ENCODE results near the gene SLX9. TPM values are rescaled to one million over a fixed set of nuclear protein-coding genes. Genes with fewer than 3 reads are reported as not detected.
"Not testable (repeated sequence)": the region's sequence is repeated elsewhere in the genome, so short reads cannot be mapped to it uniquely, and the experiment has no call there.

The SLX9 gene
- total RNA-seq, 1 donor from 2014 or later = 10.0 TPM

DNA sequence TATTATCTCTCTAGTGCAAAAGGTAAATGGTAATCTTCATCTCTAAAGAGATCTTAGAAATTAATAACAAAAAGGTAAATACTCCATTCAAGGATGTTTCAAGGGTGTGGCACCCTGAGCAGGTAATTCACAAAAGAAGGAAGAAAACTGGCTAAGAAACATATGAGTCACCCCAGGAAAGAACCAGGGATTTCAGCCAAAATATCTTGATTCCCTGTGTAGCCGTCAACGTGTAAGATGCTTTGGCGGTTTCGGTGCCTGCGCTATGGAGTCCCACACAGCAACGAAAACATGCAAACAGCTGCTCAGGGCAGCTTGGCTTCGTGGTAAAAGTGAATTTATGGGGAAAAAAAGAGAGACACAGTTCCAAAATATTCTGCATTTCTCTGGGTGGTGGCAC is 22.9 kb upstream of the SLX9 start:
- DNase-seq = no peak

DNA sequence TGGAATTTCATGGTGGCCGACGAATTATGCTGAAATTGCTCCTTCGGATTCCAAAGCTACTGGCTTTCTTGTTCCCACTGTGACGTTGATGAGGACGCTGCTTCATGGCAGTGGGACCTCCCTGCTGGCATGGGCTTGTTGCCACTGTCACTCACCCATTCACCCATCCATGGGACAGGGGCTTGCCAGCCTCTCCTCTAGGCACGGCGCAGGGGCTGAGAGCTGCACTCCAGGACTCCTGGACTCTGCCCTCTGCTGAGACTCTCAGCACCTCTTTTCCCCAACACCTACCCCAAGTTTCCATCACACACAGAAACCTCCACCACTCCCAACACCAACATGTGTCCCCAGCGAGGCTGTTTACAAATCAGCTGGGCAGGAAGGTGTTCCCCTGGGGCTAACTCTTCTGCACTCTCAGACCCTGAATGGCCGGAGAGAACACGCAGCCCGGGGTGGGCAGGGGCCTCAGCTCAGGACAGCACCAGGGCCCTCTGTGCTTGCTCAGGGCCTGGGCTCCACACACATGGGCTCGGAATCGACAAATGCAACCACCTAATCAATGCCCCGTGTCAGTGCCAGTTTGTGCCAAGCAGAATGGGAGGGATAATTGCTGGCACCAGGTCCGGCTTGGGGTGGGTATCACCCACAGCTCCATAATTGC is 22.3 kb upstream of the SLX9 start:
- DNase-seq = no peak

DNA sequence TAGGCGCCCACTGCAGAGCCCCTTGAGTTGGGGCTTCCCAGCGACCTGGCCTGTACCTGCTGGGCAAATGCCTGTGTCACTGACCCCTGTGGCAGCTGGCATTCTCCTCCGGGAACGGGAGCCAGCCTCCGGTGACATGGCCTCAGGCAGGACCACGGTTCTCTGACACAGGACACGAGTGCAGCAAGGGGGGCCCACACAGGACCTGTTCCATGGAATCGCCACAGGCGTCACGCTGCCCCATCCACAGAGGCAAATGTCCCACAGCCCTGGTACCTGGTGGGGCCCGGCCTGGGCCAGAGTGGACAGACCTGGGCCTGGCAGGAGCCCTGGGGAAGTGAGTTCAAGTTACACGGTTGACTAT is 21.7 kb upstream of the SLX9 start:
- no peak for DNase-seq

DNA sequence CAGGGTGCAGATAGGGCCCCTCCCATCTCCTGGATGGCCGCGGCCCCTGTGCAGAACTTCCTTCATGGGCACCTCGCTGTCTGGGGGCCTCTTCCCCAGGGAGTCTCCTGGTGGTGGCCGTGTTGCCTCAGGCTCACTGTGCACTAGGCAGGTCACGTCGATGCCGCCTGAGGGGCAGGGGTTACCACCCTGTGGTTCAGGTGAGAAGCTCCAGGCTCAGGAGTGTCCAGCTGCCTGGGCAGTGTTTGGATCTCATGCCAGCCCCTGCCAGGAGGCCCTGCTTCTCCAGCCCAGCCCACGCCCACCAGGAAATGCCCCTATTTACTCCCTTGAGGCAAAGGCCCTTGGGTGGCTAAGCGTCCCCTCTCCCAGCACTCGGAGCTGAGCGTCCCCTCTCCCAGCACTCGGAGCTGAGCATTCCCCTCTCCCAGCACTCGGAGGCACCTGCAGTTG is 21.2 kb upstream of the SLX9 start:
- DNase-seq = no peak

DNA sequence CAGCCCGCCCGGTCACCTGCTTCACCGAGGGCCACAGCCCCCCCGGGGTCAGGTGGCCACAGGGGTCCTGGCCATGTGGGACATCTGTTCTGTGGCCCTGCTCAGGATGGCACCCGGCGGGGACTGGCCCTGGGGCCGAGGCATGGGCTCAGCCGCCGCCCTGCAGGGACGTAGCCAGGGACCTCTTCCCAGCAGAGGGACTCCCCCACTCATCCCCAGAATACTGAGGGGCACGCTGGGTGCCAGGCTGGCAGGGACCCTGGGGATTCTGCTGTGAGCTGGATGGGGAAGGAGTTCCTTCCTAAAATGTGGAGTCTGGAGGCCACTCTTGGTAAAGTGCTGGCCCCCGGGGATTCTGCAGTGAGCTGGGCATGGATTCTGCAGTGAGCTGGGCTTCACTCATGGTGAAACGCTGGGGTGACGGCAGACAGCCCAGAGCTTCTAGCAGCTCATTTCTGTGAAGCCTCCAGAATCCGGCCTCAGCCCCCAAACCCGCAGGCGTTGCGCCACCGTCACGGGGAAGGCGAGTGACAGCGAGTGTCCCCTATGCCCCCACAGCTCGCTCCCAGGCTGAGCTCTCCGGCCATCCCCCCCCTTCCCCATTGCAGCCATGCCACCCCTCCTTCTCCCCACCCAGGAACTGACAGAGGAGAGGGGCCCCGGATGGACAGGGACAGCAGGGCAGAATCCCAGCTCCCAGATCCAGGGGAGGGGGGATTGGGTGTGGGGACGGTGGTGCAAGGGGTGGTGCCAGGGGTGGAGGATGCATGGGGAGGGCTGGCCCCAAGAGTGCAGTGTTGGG is 20.5 kb upstream of the SLX9 start:
- DNase-seq = no peak

DNA sequence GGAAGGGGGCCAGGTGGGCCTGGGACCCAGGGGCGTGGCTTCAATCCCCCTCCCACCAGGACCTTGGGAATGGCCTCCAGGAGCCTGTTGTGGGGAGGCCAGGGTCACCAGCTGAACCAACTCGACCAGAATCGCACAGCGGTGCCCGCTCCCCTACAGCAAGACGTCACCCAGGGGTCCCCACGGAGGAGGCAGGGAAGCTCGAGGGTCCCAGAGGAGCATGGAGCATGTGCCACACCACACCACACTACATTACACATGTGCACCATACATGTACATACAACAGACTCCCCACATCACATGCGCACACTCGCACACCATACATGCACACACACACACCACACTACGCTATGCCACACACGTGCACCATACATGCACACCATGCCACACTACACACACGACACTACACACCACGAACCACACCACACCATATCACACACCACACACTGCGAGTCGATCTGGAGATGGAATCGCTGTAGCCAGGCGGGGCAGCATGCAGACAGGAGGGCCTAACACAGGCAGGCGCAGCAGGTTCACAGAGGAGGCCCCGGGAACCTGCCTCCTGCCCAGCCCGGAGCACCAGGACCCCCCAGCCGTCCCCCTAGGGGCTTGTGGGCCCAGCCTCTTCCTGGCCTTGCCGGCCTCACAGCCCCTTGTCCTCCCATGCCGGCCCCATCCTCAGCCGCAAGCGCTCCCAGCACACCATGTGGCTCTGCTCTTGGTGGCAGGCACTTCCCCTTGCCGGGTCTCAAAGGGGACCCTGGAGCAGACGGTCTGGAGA is 19.7 kb upstream of the SLX9 start:
- no peak for DNase-seq

DNA sequence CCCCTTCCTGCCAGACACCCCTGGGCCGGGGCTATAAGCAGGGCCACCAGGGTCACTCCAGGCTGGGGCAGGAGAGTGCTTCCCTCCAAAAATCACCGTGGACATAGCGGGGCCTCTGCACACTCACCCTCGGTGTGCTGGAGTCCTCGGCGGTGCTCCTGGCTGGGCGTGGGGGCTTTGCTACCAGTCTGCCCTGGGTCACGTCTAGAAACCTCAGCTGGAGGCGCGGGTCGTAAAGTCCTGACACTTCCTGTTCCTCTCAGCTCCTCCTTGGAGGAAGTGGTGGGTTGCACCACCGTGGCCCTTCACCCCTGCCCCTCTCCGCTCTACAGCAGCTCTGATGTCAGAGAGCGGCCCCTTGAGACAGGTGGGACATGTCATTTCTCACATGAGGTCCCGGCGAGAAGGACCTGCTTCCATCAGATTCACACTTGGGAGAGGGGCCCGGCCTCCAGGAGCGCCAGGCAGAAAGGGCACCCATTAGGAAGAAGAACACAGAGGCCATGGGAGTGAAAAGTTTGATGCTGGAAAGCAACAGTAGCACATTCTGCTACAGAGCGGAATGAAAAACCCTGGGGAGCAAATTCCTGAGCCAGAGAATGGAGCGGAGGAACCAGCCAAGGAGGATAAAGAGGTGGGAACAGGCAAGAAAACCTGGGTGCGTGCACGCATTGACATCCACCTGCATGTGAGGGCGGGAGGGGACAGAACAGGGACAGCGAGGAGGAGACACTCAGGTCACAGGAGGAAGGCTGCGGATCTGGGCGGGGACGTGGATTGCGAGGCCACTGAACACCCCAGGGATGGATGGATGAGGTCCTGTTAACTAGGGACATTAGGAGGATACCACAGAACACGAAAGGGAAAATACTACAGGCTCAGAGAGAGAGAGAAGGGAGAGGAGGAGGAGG is 18.9 kb upstream of the SLX9 start, which contains the start of gene ITGB2:
TSS of gene ITGB2 (minus strand) at position 206 of the 911 bp plus-strand sequence. CDS start 10,117 bp downstream, outside the sequence.
- no peak for DNase-seq

DNA sequence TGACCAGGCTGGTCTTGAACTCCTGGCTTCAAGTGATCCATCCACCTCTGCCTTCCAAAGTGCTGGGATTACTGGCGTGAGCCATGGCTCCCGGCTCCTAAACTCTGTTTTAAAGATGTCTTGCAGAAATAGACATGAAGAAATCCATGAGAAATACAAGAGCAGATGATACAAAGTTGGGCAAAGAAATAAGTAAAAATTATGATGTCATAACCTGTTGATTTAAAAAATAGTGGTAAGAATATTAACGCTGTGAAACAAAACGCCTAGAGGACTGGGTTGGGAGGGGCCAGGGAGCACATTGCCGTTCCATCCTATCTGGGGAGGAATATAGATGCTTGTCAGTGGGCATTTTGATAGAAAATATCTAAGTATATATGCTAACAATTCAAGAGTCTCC is 17.9 kb upstream of the SLX9 start:
- no peak for DNase-seq

DNA sequence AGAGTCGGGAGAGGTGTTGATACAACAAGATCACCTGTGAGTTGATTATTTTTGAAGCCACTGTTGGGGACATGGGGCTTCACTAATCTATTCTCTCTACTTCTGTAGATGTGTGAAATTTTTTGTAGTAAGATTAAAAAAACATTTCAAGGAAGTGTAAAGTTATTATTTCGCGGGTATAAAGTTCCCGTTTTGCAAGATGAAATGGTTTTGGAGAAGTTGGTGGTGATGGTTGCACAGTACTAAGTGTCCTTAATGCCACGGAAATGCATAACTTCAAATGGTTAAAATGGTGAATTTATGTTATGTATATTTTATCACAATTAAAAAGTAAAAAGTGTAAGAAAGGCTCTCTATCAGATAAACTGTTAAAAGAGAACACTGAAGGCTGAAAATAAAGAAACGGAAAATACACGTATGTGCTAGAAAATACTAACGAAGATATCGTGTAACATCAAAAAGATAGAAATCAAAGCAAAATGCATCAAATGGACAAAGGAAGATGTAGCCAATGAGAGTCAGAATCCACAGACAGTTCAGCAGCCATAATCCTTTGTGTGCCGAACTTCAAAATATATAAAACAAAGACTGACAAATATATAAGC is 16.2 kb upstream of the SLX9 start:
- no peak for DNase-seq

DNA sequence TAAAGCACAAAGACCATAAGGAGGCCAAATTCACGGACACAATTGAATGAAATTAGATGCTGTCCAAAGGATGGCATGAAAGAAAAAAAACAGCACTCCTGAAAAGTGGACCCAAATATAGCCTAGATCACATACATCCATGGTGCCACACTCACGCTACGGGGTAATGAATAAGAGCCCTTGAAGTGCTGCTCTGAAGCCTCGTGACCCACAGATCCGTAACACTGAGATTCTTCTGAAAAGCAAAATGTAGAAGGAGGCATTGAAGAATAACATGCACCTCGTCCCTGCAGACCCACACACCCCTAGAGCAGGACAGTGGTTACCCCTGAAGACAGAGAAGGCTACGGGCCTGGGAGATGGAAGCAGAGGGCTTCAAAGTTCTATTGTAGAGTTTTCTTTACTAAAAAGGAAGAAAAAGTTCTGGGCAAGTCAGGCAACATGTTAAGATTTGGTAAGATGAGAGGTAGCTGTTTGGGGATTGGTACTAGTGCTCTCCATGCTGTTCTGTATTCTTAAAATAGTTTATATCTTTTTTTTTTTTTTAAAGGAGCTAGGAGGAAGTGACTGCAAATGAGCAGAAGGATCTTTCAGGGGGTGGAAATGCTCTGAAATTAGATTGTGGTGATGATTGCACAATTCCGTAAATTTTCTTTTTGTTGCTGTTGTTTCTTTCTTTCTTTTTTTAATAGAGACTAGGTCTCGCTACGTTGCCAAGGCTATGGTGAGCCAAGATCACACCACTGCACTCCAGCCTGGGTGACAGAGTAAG is 15.0 kb upstream of the SLX9 start:
- no peak for DNase-seq

DNA sequence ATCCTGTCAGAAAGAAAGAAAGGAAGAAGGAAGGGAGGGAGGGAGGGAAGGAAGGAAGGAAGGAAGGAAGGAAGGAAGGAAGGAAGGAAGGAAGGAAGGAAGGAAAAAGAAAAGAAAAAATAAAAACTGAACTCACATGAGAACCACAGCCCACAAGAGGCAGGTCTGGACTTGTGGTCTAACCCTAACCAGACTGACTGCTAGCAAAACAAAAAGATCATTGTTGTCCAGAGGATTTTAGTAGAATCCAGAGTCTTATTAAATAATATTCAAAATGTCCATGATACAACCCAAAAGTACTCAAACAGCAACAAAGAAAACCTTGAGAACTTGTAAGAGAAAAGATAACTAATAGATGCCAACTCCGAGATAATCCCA is 14.5 kb upstream of the SLX9 start:
- DNase-seq = no peak

DNA sequence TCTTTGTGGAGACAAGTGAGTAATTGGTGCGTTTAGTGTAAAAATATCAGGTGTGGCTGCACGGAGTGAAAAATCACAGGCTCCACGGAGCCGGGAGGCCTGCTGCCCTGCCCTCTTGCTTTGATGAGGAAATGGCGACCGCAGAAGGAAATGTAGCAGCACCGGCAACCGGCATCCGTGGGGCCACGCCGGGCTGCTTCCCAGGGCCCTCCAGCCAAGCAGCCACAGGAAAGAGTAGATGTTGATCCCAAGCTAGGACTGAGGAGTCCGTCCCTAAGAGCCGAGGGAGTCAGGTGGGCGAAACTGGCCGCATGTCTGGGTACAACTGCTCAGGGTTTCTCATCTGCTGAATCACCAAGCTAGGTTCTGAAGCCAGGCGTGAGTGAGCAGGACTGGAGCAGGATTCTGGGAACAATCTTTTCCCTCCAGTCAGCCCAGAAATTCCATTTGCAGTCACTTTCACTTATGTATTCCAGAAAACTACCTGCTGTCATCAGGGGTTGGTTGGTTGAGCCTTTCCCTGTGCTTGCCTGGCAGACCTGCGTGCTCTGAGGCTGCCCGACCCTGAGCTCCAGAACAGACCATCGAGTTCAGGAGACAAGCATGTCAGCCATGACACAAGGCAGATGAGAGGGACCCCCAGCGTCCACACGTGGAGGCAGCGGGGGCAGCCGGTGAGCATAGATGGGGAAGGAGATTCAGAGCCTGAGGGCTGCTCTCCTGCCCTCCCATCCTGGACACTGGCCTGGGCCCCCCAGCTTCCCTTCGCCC is 13.3 kb upstream of the SLX9 start:
- DNase-seq = no peak

DNA sequence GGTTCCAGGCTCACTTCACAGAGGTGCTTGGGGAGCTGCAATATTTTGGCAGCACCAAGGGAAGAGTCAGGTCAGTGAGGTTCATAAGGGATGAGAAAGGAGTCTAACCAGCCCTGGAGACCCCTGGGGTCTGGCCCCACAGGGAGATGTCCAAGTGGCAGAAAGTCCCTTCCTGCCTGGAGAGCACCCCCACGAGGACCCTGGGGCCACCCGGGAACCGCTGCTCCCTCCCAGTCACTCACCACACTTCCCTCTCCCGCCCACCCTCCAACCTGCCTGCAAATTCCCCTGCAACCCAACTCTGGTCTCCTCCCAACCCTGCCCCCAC is 12.6 kb upstream of the SLX9 start:
- DNase-seq = no peak

DNA sequence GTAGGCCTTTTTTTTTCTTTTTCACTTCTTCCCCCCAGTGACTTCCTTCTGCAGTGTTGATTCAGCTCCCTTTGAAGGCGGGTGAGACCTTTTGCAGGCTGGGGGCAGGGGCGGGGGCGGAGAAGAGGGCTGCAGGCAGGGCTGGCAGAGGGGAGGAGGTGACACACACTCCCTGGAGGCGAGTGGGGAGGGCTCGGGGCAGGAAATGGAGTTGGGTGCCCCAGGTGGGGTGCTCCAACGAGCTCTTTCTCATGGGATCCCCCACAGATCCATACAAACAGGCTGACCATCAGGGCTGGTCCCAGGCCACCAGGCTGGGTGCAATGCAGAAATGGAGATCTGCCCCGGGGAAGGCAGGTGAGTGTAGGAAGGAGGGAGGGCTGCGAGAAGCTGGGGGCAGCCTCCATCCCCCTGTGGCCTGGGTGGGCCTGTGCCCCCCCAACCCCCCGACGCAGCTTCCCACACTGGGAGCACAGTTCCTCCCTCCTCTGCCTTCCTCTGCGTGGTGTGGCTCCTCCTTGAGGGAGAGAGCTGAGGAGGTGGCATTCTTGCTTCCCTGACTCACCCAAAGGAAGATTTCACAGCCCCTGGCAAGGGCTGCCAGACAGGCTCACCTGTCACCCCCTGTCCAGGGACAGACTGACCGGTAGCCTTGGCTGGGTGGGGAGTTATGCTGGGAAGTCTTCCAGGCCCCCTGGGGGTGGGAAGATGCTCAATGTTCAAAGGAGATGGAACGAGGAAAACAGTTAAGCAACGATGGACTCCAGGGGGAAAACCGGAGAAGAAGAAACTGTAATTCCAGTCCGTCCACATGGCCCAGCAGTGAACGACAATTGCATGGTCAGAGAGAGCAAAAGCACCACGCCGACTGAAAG is 12.0 kb upstream of the SLX9 start:
- DNase-seq = no peak

DNA sequence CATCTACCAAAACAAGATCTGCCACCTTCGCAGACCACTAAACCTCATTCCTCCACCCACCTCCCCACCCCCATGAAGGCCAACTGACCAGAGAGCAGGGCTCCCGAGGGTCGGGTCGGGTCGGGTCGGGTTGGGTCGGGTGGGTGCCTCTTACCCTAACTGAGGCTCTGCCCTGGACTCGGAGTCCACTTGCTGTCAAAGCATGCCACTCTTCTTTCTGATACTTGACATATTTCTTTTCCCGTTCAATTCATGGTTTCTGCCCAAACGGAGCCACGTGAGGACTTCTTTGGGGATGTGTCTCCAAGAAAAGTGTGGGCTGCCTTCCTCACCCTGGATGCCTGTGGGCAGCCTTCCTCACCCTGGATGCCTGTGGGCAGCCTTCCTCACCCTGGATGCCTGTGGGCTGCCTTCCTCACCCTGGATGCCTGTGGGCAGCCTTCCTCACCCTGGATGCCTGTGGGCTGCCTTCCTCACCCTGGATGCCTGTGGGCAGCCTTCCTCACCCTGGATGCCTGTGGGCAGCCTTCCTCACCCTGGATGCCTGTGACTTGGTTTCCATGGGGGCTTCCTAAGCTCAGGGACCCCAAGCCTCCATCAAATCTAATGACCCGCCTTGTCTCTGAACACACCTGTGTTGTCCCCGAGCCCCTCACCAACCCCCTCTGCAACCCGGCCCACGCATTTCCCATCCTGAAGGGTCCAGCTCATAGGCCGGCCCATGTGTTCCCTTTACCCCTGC is 11.2 kb upstream of the SLX9 start:
- DNase-seq = not testable (repeated sequence)

DNA sequence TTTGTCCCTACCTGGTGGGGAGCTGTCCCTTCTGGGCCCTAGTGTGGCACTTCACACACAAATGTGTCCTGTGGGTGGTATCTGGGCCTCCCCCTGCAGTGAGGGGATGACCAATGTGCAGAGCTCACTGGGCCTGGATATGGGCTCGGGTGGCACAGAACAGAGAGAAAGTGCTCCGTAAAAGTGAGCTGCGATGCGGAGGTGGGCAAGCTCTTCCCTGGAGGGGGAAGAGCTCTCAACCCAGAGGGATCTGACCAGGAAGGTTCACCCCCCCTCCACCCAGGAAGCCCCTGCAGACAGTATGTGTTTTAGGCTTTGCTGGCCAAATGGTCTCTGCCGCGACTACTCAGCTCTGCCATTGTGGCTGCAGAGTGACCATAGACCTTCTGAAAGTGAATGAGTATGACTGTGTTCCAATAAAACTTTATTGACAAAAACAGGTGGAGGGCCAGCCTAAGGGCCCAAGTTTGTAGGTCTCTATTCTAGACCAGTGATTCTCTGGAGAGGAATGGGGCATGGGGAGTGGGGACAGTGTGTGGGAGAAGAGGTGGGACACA is 10.5 kb upstream of the SLX9 start:
- DNase-seq = no peak

DNA sequence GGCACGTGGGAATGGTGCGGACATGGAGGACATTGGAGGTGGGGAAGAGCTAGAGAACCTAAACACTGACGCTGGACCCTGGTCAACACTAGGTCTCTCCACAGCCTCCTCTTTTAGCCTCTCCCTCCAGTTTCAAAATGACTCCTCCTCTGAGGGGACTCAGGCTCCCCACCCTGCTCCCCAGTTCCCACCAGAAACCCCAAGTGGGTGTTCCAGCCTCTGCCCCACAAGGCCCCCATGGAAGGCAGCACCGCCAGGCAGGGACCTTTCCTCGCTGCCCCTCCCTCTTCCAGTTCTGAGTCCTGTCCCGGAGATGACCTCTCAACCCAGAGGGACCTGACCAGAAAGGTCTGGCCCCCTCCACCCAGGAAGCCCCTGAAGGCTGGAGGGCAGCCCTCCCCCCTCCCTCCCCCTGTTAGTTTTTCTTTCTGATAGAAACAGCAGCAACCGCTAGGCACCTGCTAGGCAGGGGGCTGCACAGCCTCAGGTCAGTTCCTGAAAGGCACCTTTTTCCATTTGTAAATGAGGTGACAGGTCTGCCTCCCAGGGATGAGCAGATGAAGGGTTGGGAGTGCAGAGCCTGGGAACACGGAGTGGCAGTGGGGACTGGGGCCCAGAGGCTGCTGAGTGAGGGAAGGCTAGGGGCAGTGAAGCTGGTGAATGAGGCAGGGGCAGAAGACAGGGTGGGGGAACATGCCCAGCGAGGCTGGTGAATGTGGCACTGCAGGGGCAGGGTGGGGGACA is 9.9 kb upstream of the SLX9 start:
- DNase-seq = no peak

Measured in skin of body (tissue), 2 donors.